HG03025 (cell line): Measurements from ENCODE around the gene ALK.

Experiments used
- ATAC-seq: cut with Tn5 transposase; IDR thresholded peaks from one replicate; pipeline ENCODE4 v1.9.1; 2021; ENCODE audit warnings: mild to moderate bottlenecking, moderate library complexity; ENCODE audit not compliant: unreplicated experiment, low FRiP score

The ALK gene

DNA sequence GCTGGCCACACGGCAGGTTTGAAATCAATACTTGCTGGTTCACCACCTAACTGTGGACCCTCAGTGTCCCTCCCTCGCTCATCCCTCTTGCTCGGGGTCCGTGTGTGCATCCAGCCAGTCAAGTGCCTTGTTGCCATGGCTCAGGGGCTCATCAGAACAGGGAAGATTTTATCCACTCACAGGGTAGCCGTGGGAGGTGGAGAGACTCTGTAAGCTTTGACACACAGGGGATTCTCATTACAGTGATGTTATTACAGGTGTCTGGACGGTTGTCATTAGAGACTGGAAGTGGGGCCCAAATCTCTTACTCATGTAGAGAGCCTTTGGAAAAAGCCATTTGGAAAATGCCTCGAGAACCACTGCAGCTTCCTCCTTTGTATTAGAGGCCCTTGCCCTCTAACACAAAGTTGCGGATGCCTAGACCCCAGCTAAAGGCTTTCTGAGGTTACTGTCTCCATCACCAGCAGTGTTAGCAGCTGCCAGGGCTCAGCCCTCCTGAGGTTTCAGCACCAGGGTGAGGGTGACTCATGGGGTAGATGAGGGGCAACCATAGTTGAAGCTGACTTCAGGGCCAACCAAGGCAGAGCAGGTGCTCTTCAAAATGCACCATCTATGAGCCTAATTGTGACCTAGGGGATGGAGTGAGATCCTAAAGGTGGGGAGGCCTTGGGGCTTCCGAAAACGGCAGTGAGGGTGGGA is 610.6 kb downstream of the ALK start:
- ATAC-seq, result no peak

DNA sequence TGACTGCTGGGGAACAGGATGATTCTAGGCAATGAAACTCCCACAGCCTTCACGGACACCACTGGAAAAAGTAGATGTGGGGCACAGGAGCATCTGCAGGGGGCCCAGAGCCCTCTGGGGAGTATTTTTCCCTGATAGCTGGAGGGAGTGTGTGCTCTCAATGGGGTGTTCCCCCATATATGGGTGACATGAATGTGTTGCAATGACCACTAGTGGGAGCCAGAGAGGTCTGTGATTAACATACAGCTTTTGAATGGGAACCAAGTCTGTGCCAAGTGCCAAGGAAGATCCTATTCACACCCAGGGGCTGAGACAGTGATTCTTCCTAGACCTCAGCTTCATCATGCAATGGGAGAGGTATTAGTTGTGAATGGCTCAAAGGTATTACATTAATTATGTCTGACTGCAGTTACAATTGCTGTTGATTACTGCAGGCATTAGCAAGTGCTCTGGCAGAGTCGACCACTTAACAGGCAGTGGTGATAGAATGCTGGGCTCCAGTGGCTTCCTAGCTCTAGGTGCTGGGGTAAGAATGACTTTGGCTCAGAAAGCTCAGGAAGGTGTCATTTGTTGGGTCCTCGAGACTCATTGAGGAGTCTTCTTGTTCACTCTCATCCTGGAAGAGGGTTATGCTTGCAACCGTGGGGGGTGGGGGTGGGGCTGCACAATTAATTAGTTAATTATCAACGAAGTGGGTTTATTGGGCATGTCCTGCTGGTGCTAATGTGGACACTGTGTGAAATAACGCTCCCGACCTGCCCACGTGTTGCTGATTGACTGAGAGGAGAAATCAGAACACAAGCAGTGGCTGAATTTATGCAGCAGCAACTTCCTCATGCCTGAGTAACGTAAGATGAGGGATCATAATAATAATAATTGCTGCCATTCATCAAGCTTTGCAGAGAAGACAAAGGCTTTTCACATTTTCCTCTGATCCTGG is 612.0 kb downstream of the ALK start:
- peak; percentile 62 for ATAC-seq

- no peak for ATAC-seq
Measured at GRCh38 chr2:29308366-29308765, 613.0 kb downstream of the ALK start.

DNA sequence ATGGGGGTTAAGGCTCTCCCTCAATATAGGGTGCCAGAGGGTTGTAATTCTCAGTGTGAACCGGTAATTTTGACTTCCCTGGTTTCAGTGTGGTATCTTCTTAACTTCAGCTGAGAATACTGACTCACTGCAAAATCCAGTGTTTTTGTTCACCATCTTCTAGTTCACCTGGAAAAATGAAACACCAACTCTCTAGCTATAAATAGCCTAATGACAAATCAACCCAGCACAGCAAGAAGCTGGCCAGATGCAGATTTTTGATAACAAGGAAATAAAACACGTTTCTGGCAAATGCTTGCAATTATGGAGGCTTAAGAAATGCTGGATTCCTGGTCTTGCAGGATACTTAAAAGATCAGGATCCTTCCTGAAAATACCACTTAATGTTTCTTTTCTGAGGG is 613.9 kb downstream of the ALK start:
- no peak for ATAC-seq

GRCh38 chr2:29305762-29306161 is 615.6 kb downstream of the ALK start:
- ATAC-seq, result no peak

- no peak for ATAC-seq
Measured at GRCh38 chr2:29304399-29305060, 616.9 kb downstream of the ALK start.

DNA sequence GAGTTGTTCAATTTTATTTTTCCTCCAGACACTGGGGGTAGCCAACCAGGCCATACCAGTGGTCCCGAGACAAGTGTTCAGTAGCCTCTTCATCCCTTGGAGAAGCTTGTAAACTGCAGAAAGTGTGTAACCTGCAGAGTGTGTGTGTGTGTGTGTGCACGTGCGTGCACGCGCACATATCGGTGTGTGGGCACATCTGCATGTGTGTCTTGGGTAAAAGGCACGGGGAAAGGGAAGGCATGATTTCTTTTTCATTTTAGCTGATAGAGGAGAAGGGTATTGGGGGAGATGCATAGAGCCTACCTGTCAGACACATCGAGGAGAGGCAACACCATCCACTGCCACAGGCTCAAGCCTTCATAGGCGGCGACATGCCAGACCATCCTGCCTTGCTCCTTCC is 624.8 kb downstream of the ALK start:
- no peak for ATAC-seq

GRCh38 chr2:29295845-29296244 is 625.5 kb downstream of the ALK start:
- ATAC-seq, result no peak

- ATAC-seq, result no peak
Measured at GRCh38 chr2:29293830-29294438, 627.5 kb downstream of the ALK start.

DNA sequence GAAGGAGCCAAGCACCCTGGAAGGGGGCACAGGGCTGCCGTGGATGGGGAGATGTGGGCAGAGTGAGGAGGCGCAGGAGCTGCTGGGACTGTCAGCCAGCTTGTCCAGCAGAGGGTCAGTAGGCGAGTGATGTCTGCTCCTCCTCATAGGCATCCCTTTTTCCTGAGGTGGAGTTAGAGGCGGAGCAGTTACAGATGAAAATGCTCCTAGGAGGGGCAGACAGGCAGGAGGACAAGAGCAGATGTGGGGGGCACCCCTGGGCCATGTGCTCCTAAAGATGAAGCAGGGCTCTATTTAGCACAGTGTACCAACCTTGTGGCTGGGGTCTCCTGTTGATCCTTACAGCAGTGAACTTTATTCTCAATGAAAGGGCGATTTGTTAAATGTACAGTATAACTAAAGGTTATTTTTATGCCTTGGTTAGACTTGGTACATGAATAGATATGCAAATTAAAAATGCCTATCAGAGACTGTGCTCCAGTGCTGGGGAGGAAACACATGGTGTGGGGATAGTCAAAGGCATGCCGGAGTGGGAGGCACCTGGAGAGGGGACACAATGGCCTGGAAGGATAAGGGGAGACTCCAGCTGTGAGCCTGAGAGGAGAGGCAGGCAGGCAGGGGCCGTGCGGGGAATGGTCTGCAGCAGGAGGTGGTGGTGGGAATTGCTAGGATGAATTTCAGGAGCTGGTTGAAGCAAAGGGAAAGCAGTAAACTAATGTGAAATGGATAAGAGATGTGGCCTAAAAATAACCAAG is 630.9 kb downstream of the ALK start:
- no peak for ATAC-seq

DNA sequence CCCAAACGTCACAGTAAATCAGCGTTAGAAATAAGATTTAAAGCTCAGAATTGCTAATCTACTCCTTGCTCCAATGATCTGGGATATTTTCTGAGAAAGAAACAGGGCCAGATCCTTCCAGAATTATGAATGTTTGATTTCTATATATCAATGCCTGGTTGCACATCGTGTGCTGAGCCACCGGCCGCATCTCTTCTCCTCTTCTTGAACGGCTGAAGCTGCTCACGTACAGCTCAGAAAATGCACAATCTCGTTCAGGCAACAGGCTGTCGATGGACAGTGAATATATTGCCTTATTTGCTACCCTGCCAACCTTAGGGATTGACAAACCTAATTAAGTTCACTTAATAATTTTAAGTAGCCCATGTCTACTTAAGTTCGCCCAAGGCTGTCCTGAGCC is 636.7 kb downstream of the ALK start:
- no peak for ATAC-seq

GRCh38 chr2:29281916-29282247 is 639.5 kb downstream of the ALK start:
- no peak for ATAC-seq

GRCh38 chr2:29281086-29281915 is 640.1 kb downstream of the ALK start:
- ATAC-seq, result no peak

DNA sequence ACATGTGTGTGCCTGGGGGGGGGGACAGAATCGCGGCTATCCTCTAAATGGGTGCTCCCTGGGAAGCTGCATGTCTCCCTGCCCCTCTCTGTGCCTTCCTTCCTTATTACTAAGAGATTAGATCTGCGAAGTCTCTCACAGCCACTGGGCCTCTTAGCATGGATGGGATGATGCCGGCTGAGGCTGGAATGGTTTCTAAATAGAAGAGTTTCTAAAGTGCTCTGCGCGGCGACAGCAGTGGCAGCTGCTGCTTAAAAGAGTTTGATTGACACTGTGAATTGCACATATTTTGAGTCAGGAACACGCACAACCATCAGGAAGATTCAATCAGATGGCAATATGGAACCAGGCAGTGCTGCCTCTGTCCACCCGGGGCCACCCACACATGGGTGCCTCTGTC is 642.4 kb downstream of the ALK start:
- no peak for ATAC-seq

- no peak for ATAC-seq
Measured at GRCh38 chr2:29276151-29276550, 645.2 kb downstream of the ALK start.

GRCh38 chr2:29275186-29275585 is 646.2 kb downstream of the ALK start:
- ATAC-seq, result no peak

GRCh38 chr2:29273685-29274611 is 647.4 kb downstream of the ALK start:
- ATAC-seq, result no peak

- ATAC-seq, result no peak
Measured at GRCh38 chr2:29273004-29273684, 648.2 kb downstream of the ALK start.
